Uterus (tissue), 2 donors: ENCODE data around the gene KREMEN1.

Source experiments
- CTCF ChIP-seq, 4 experiments: fragments of 200-600 bp in 2 of 4; fragments of 450-650 bp in 2 of 4; sonication (generic) in 2 of 4; IDR thresholded peaks; one replicate each; pipeline ENCODE4 v1.5.1; 2016 to 2019; ENCODE audit warnings: antibody characterized with exemption in 4 of 4, mild to moderate bottlenecking in 2 of 4, moderate library complexity in 1 of 4
- POLR2A ChIP-seq, 2 donors: fragments of 450-650 bp; IDR thresholded peaks; one replicate each; pipeline ENCODE4 v1.6.1; 2016; ENCODE audit warnings: antibody characterized with exemption in 2 of 2, mild to moderate bottlenecking in 1 of 2, moderate library complexity in 1 of 2

- TF ChIP-seq CTCF (IDR thresholded peaks at IDR 0.05) = no peak
- TF ChIP-seq POLR2A (IDR thresholded peaks at IDR 0.05) = no peak
Observed at GRCh38 chr22:29208879-29209623, 136.2 kb downstream of the KREMEN1 start.
